GM19043 (cell line): ENCODE measurements around the gene CNPPD1.
A peak's percentile ranks its signal among the peaks of the same experiment; 100 is the strongest.

Experiments used
- ATAC-seq: cut with Tn5 transposase; IDR thresholded peaks from one replicate; pipeline ENCODE4 v1.9.1; 2021; ENCODE audit warnings: low read depth; ENCODE audit not compliant: unreplicated experiment

Gene CNPPD1

GRCh38 chr2:219181531-219181930 lies 4.8 kb upstream of the CNPPD1 start:
- ATAC-seq: no peak

GRCh38 chr2:219180961-219181360 lies 4.2 kb upstream of the CNPPD1 start:
- ATAC-seq: no peak

- no peak for ATAC-seq
Measured at GRCh38 chr2:219179601-219180465, 3.1 kb upstream of the CNPPD1 start.

GRCh38 chr2:219178377-219179175 lies 1.9 kb upstream of the CNPPD1 start:
- peak; percentile 3 for ATAC-seq

- ATAC-seq: peak; percentile 33
Measured at GRCh38 chr2:219177552-219178376, 1.0 kb upstream of the CNPPD1 start, which contains the start of gene RETREG2. RETREG2 (plus strand) TSS chr2:219178275; CDS start chr2:219178353, 78 bp downstream.

GRCh38 chr2:219175928-219176817 lies 552 bp downstream of the CNPPD1 start:
- ATAC-seq: peak; percentile 24

- no peak for ATAC-seq
Measured at GRCh38 chr2:219175486-219175885, 1.2 kb downstream of the CNPPD1 start.

GRCh38 chr2:219174801-219175200 lies 1.9 kb downstream of the CNPPD1 start:
- ATAC-seq: no peak

GRCh38 chr2:219174146-219174545 lies 2.6 kb downstream of the CNPPD1 start:
- no peak for ATAC-seq

- no peak for ATAC-seq
Measured at GRCh38 chr2:219173176-219173575, 3.5 kb downstream of the CNPPD1 start.

- ATAC-seq: no peak
Measured at GRCh38 chr2:219172231-219173154, 4.2 kb downstream of the CNPPD1 start.

- no peak for ATAC-seq
Measured at GRCh38 chr2:219171231-219171651, 5.5 kb downstream of the CNPPD1 start.

- ATAC-seq: no peak
Measured at GRCh38 chr2:219169930-219170654, 6.6 kb downstream of the CNPPD1 start, which contains the start of gene SLC23A3. SLC23A3 (minus strand) TSS chr2:219170029; CDS start chr2:219169984, 45 bp downstream.

GRCh38 chr2:219168932-219169331 lies 7.8 kb downstream of the CNPPD1 start:
- ATAC-seq: no peak

- ATAC-seq: no peak
Measured at GRCh38 chr2:219168526-219168925, 8.2 kb downstream of the CNPPD1 start.

GRCh38 chr2:219167997-219168396 lies 8.7 kb downstream of the CNPPD1 start:
- ATAC-seq: no peak

- ATAC-seq: no peak
Measured at GRCh38 chr2:219165058-219165911, 11.4 kb downstream of the CNPPD1 start.
